ENCODE results near the gene EDNRA.

- TF ChIP-seq POLR2AphosphoS5 (IDR thresholded peaks at IDR 0.05; ENCODE audit: low read depth, low read length) (no peak), TAF1 (IDR thresholded peaks at IDR 0.05; ENCODE audit: borderline replicate concordance, low read depth, low read length) (no peak), POLR2A (IDR thresholded peaks at IDR 0.05; ENCODE audit: low read depth, low read length) (no peak)
These were observed 27.2 kb upstream of the EDNRA start for GRCh38 chr4:147453561-147454141.

All from GM12892 (cell line).